Jurkat, Clone E6-1 (cell line): ENCODE data around the gene TLR4.

Source experiments
- DNase-seq: peaks from one replicate; pipeline ENCODE4 v3.0.0-alpha.2; 2011; ENCODE audit warnings: low read depth, low spot score
- H3K4me3 ChIP-seq: 2 replicates; pipeline ENCODE4 v1.5.1; 2011; ENCODE audit warnings: mild to moderate bottlenecking, low read length, control low read depth, moderate library complexity

The TLR4 gene

DNA sequence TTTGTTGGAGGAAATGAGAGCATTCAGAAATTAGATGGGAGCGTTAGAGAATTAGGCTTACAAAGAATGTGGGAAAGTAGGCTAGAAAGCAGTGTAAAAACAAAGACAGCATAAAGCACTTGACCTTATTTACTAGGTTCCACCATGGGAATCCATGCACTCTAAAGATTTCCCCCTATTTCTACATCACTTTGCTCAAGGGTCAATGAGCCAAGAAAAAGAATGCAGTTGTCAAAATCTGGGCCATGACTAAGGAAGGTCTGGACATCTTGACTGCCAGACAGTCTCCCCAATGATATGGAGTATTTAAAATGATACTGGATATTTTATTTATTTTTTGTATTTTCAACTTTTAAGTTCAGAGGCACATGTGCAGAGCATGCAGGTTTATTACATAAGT, 3.4 kb downstream of the TLR4 start:
- no peak for DNase-seq
- no peak overlapping the region for H3K4me3 ChIP-seq

DNA sequence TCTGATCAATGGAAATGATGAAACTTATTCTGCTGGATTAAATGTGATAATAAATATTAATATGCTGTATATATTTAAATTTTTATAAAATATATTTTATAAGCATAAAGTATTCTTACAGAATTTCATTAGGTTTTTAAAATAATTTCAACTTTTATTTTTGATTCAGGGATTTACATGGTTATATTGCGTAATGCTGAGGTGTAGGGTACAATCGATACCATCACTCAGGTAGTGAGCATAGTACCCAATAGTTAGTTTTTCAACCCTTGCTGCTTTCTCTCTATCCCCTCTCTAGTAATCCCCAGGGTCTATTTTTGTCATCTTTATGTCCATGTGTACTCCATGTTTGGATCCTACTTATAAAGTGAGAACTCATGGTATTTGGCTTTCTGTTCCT, 5.7 kb downstream of the TLR4 start:
- H3K4me3 ChIP-seq, result no peak overlapping the region
- no peak for DNase-seq

DNA sequence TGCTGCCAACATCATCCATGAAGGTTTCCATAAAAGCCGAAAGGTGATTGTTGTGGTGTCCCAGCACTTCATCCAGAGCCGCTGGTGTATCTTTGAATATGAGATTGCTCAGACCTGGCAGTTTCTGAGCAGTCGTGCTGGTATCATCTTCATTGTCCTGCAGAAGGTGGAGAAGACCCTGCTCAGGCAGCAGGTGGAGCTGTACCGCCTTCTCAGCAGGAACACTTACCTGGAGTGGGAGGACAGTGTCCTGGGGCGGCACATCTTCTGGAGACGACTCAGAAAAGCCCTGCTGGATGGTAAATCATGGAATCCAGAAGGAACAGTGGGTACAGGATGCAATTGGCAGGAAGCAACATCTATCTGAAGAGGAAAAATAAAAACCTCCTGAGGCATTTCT, 10.1 kb downstream of the TLR4 start:
- DNase-seq, result no peak
- H3K4me3 ChIP-seq, result no peak overlapping the region

DNA sequence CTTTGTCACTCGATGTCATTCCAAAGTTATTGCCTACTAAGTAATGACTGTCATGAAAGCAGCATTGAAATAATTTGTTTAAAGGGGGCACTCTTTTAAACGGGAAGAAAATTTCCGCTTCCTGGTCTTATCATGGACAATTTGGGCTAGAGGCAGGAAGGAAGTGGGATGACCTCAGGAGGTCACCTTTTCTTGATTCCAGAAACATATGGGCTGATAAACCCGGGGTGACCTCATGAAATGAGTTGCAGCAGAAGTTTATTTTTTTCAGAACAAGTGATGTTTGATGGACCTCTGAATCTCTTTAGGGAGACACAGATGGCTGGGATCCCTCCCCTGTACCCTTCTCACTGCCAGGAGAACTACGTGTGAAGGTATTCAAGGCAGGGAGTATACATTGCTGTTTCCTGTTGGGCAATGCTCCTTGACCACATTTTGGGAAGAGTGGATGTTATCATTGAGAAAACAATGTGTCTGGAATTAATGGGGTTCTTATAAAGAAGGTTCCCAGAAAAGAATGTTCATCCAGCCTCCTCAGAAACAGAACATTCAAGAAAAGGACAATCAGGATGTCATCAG, 11.3 kb downstream of the TLR4 start:
- no peak for DNase-seq
- no peak overlapping the region for H3K4me3 ChIP-seq

DNA sequence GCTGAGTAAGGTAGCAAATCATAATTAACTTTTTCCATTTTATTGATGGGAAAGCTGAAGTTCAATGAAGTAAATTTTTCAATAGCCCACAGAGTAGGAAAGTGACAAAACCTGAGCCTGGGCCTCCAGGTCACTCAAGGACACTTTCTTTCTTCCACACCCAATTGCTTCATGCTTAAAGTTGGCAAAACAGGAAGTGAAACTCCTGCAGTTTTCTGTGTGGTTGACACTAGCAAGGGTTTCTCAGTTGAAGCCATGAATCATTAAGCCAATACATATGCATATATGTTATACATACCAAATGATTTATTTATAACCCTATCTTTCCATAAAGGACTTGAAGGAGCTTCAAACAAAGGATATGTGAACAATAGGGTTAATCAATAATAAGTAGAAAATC, 13.9 kb downstream of the TLR4 start:
- no peak for DNase-seq
- no peak overlapping the region for H3K4me3 ChIP-seq

DNA sequence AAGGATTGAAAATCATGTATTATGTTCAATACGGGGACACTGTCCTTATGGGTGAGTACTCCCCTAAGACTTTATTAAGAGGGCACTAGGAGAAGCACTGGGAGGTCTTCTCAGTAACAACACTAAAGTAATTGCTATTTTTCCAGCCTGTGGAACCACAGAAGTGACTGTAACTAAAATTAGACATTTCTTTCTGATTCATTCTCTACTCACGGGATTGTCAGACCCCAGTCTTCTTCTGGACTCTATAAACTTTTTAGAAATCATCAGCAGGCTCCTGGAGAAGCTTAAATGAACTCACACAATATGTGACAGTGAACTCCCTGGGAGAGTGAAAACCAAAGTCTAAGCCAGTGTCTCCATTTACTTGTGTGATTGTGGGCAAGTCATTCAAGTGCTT, 14.5 kb downstream of the TLR4 start:
- DNase-seq, result no peak
- H3K4me3 ChIP-seq, result no peak overlapping the region

DNA sequence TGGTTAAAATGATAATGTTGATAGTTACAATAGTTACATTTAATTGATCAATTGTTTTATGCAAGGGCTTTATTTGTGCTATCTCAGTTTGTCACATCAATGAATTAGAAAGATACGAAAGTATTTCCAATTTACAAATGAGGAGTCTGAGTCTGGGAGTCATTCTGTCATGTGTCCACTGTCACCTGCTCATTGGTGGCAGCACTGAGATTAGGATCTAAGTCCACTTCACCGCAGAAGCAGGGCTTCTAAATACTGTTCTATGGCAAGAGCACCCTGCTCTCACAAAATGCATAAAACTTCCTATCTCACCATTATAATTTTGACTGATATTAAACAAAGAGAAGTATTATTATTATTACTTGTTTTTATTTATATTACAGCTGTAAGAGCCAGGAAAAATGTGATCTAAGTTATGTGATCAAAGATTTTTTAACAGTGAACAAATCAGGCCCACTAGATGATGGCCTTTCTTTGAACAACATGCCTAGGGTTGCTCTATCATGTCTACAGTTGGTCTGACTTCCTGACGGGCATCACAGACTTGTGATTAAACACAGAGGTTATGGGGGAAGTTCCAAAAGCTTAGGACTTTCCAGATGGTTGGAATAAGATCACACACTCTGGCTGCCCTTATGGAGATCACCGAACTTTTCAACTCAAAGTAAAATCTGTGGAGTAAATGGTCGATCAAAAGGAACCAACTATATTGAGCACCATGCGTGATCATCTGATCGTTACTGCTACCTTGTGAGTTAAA, 15.1 kb downstream of the TLR4 start:
- DNase-seq, result no peak
- H3K4me3 ChIP-seq, result no peak overlapping the region

DNA sequence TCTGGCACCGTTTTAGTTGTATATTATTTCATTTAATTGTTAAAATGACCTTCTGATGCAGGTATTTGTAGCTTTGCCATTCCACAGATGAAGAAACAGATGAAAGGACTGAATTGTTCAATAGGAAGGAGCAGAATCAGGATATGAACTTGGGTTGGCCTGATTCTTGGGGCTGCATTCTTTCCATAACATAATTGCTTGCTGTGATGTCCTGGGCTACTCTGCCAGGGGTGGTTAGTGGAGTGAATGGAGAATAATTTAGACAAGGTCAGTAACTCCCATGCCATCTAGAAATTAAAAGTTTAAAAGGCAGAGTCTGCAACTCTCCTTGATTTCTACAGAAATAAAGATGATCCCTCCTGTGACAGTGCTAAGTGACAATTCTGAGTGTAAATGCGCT, 15.9 kb downstream of the TLR4 start:
- H3K4me3 ChIP-seq, result no peak overlapping the region
- no peak for DNase-seq

DNA sequence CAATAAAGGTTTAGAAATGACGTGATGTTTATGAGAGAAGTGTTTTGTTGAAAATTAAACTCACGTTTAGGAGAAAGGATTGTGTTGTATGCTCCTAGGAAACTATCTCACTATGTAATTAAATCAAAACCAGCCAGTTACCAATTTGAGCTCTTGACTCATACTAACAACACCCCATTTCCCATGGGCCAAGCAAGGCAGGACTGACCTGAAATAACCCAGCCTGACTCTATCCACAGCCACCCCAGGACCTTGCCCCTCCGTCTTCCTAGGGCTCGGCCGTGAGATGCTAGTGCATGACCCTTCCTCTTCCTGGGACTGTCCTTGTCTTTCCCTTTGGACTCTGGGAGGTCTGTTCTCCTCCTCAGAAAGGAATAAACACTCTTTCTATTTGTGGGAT, 16.4 kb downstream of the TLR4 start:
- H3K4me3 ChIP-seq, result no peak overlapping the region
- DNase-seq, result no peak

DNA sequence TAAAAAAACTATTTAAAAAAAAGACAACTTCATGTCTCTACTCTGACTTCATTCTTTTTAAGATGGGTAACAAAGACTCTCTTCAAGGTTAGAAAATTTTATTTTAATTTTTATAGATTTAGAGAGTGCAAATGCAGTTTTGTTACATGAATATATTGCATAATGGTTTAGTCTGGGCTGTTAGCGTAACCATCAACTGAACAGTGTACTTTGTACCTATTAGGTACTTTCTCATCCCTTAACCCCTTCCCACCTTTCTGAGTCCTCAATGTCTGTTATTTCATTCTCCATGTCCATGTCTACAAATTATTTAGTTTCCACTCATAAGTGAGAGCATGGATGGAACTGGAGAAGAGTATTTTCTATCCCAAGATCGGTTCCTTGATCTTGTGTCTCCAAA, 16.8 kb downstream of the TLR4 start:
- DNase-seq, result no peak
- no peak overlapping the region for H3K4me3 ChIP-seq

DNA sequence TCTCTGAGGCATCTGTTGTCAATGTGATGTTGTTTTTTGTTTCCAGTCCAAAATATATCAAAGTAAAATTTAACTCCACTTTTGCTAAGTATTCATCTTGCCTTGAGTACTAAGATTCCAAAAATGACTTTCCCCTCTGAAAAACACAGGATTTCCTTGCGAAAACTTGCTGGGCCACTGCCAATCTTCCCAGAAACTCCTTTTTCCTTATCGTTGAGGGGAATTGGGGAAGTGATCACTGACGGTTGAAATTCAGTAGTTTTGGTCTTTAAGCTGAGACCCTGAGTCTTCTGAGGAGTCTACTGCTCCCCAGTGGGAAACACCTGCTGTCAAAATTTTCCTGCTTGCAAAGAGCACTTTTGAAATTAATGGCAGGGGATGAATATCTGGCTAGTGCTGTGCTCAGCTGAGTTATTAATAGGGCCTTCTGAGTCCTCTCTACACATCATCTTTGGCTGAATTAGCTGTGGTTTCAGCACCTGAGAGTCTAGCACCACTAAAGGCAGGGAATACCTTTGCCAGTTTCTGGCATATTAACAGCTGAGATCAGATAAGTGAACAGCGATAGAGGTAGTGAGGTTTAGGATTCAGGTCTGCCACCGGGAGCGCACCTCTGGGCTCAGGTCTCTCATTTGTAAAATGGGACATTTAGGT, 18.0 kb downstream of the TLR4 start:
- no peak overlapping the region for H3K4me3 ChIP-seq

DNA sequence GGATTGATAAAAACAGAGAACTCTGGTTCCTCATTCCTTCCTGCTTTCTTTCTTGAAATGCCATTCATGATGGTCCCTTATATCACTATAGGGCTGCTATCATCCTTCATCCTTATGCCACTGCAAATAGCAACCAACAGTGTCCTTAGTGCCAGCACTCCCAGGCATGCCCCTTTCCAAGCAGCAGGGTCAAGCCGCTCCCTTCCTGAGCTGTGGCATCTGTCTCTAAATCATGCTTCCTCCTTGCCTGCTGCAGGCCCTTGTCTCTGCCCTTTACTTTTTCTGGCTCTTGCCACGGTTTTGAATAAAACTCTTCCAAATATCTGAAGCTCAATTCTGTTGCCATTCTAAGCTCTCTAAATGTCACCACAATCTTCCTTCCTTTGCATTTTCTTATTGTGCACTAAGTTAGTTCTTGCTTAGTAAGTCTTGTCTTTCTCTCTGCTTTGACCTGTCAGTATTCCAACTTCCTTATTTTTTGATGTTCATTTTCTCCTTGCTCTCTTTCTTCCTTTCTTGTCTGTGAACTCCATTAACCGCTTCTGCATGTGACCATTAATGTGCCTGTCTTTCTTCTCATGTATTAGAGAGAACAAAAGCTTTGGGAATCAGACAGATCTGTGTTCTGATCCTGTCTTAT, 19.9 kb downstream of the TLR4 start:
- DNase-seq, result no peak
- H3K4me3 ChIP-seq, result no peak overlapping the region

More for the DNA sequence above, 18.0 kb downstream of the TLR4 start:
- no peak for DNase-seq

DNA sequence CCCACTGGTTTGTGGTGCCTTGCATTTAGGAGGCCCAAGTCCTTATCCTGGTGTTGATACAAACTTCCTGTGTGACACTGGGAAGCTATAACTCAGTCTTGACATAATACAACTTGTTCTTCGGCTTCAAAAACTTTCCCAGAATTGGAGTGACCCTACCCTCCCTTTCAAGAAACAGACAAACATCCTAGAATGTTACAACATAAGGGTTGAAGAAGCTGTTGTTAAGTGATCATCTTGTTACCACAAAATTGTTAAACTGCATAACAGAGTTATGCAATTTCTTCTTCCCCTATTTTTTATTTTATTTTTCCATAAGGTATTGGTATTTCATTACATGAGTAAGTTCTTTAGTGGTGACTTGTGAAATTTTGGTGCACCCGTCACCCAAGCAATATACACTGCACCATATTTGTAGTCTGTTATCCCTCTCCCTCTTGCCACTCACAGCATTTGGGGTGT, 21.3 kb downstream of the TLR4 start:
- no peak for DNase-seq
- H3K4me3 ChIP-seq, result no peak overlapping the region

DNA sequence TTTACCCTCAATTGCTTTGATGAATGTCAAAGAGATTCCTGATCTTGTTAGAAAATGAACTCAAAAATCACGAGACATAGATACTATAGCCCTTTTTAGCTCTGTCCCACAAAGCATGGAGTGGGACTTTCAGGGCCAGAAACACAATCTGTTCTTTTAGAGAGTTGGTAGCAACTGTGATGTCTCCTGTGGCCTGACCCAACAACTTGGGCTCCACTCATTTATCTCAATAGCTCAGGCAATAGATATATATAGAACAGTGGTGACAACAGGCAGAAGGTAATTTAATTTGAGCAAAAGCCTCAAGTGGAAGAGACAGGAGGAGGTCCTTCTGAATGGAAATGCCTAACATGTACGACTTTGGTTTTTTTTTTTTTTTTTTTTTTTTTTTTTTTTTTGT, 25.2 kb downstream of the TLR4 start:
- no peak for DNase-seq
- no peak overlapping the region for H3K4me3 ChIP-seq

DNA sequence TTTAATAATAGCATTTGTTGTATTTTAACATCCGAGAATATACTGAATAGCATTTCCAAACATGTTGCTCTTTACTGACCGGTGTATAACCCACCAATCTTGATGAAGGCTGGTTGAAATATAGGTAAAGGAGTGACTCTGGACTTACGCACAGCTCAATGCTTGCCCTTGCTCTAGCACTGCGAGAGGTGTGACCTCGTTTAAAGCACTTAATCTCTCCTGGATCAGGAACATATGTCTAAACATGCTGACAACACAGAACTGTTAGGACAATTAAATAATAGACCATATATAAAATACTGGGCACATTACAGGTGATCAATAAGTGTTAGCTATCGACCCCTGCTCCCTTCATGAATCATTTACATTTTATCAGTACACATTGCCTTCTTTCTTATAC, 28.3 kb downstream of the TLR4 start:
- H3K4me3 ChIP-seq, result no peak overlapping the region
- no peak for DNase-seq

DNA sequence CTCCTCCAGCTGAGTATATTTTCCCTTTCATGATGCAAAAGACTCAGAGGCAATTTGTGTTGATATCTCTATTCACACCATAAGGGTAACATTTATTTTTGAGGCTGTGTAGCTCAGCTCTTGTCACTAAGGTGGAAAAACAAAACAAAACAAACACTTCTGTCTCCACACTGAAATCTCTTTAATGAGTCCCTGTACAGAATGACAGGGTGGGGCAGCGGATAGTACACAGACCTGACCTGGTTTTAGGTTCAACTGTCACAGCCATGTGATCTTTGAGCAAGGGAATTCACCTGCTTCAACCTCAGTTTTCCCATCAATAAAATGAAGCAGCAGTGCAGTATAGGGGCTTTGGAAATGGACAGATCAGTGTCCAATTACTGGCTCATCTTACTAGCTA, 29.3 kb downstream of the TLR4 start:
- H3K4me3 ChIP-seq, result no peak overlapping the region
- no peak for DNase-seq

DNA sequence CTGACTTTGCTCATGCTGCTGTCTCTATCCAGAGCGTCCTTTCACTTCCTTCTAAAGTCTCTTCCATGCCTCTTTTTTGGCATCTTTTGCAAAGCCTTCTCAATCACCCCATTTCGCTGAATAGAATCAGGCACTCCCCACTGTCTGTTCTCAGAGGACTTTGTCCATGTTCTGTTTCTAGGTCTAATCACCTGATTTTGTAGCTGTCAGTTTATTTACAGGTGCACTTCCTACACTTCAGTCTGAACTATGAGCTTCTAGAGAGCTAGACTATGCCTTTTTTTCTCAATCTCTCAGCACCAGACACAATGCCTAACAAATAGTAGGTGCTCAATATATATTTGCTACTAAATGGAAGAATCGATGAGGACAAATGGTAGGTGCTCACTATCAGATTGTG, 29.9 kb downstream of the TLR4 start:
- DNase-seq, result no peak
- no peak overlapping the region for H3K4me3 ChIP-seq

DNA sequence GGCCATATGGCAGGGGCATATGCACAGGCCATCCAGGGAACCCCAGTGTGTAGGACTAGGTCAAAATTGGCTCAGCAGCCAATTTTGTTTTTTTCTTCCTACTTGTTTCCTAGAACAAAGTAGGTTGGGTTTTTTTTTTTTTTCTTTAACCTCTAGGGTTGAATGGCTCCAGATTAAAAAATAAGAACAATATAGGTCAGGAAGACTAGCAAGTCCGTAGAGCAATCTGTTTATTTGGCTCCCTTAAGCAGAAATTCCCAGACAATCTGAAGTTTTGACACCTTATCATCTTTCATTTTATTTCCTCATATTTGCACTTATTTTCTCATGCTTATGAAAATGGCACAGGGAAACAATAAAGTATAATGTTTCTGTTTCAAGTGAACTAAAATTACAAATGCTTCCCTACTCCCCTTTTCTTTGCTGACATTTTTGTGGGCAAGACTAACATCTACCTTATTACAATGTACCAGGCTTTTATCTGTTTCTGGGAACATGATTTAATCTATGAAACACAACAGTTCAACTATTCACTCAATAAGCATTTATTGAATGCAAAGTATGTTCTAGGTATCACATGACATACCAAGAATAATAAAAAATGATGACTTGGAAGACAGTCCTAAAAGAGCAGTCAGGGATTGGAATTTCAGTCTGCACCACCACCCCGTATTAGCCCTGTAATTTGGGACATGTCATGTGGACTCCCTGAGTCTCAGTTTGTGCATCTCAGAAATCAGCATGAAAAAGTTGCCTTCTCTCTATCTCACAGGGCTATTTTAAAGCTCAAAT, 30.5 kb downstream of the TLR4 start:
- DNase-seq, result no peak
- no peak overlapping the region for H3K4me3 ChIP-seq

DNA sequence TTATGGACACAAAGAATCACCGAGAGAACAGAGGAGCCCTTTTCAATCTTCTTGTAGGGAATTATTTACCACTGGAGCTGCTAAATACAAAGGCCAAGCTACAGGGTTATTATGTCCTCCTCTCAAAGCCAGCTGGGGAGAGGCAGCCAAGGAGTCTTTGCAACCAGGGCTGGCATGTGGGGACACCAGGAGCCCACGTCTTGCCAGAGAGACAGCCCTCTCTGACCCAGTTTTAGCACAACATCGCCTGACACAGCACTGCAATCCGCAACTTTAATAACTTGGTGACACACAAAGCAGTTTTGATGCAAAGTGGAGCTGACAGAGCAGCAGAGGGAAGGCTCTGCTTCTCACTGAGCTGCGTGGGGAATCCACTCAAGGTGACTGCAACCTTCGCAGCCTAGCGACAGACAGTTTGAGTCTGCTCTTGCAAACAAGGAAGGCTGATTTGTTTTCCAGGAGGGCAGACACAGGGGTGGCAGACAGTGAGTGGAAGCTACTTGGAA, 33.6 kb downstream of the TLR4 start:
- DNase-seq, result no peak

More for the DNA sequence above, 33.6 kb downstream of the TLR4 start:
- H3K4me3 ChIP-seq, result no peak overlapping the region
